Inflammatory macrophage (primary cell): ENCODE measurements around the gene CATSPER2.
"Not testable (repeated sequence)": the region's sequence is repeated elsewhere in the genome, so short reads cannot be mapped to it uniquely, and the experiment has no call there.

Experiments
- DNase-seq, 2 donors: peaks; one replicate each; pipeline ENCODE4 v3.0.0-alpha.2; 2020 to 2022
- total RNA-seq, 18 experiments: gene quantifications; one replicate each; lab custom pipeline; 2026; ENCODE audit warnings: mixed read lengths in 6 of 18, inconsistent platforms in 2 of 18; lab: John Stamatoyannopoulos, UW

The CATSPER2 gene
- 0.48 to 4.4 (median 2.3) reads per million in 18 experiments for total RNA-seq

DNA sequence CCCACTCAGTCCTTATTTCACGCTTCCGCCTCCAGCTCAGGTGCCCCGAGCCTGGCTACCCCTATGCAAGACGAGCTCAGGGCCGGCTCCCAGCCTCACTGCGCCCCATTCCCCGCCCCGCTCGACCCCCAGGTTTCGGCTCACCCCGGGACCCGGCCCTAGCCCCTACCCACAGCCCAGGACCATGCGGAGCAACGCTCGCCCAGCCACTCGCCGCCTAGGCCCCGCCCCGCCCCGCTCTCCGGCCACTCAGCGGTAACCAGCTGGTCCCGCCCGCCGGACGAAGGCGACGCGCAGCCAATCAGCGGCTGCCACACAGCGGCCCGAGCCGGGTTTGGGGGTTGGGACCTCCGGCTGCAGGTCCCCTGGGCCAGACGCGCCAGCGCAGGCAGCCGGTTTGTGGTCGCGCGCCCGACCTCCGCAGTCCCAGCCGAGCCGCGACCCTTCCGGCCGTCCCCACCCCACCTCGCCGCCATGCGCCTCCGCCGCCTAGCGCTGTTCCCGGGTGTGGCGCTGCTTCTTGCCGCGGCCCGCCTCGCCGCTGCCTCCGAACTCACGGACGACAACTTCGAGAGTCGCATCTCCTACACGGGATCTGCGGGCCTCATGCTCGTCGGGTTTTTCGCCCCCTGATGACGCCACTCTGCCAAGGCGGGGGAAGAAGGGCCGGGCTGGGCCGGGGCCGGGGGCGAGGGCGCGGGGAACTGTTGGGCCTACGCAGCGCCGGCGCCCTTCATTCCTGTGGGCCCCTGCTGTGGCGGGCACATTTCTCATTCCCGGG is at the start of gene CATSPER2:
Gene CATSPER2, minus strand, starts transcription at position 196 of the 781 bp plus-strand sequence. CDS start 783 bp downstream, outside the sequence.
- no peak for DNase-seq

DNA sequence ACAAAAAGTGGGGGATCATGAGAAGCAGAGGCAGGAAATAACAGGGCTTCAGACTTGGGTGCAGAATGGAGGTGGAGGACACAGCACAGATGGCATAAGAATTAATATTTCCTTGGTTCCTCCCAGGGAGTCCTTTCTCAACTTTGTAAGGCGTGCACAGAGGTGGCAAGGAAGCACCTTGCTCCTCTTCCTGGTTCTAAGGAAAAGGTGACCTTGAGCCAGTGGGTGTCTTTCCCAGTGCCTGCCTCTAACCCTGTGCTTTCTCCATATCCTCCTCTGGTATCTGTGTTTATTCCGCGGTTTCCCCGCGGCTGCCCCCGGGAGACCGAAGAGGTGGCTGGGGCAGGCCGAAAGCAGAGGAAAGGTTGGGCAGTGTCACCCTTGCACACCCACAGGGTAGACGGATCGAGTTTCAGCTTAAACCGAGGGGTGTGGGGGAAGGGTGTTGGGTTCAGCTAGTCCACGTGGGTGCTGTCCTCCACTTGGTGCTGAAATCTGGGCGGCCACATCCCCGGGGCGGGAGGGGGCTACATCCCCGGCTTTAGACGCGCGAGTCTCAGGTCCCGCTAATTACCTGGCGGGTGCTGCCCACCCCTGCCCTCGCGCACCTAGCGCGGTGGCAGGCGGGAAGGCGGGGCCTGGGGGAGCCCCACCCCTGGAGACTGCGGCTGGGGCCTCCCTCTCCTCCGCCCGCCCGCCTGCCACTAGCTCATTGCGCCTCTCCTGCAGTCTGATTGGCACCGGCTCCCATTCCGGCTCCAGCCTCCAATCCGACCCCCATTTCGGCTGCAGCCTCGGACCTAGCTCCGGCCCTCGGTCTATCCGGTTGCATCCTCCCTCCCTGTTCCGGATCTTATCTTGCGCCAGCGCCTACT is 44.7 kb upstream of the CATSPER2 start, which contains the start of gene CKMT1A:
Gene CKMT1A, plus strand, starts transcription at position 712 of the 875 bp plus-strand sequence. CDS start 192 bp downstream, outside the sequence.
- DNase-seq: not testable (repeated sequence)

DNA sequence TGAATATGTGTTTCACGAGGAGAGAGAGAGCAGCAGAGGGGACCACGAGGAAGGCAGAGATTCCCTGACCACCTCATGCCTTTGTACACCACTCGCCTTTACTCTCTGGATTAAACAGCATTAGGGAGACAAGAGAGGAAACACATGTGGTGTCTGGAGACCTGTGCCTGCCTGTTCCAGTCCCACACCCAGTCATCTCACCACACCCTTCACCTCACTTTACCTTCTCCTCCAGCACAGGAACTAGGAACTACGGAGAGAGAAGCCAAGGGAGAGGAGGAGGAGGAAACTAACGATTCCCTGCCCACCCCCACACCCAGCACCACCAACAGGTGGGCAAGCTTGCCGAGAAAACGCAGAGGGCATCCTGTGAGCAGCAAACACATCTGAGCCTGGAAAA is 44.0 kb upstream of the CATSPER2 start:
- DNase-seq: not testable (repeated sequence)

DNA sequence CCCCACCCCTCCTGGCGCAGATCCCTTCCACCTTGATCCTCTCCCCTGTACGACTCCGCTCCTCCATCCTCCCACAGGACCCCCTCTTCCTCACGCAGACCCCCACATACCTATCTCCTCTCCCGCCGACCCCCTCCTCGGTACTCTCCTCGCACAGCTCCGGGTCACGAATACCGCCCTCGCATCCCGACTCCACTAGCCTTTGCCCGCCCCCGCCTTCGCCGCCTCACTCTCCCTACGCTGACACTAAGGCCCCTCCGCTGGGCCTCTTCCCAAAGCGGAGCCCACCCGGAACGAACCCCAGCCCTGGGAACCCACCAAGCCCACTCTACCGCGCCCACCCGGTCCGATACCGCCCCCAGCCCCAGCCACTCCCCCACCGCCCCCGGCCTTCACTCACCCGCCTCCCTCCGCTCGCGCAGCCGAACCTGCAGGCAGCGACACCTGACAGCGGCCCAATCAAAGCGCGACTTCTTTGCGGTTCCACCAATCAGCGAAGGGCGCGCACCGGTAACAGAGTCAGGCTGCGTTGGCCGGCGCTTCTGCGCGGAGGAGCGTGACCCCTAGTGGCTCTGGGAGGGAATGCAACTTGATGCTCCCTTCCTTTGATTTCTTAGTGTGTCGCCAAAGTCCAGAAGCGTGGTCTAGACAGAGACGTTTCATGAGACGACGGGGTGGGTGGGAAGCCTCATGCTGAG is 41.1 kb upstream of the CATSPER2 start:
- DNase-seq: not testable (repeated sequence)

DNA sequence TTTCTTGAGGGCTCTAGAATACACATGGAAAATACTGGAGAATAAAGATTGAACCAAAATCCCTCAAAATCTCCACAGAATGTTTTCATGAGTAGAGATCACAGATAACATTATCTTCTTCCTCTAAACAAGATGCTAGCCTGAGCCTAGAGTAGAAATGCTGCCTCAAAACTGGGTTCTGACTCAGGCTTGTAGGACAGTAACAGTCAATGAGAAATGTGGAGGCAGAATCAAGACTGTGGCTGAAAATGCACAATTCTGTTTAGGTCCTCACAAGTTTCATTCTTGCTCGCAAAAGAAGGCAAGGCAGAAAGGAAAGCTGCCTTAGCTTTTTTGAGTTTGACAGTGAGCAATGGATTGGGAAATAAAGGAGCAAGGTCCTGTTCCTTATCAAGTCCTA is 25.5 kb upstream of the CATSPER2 start:
- DNase-seq: not testable (repeated sequence)

DNA sequence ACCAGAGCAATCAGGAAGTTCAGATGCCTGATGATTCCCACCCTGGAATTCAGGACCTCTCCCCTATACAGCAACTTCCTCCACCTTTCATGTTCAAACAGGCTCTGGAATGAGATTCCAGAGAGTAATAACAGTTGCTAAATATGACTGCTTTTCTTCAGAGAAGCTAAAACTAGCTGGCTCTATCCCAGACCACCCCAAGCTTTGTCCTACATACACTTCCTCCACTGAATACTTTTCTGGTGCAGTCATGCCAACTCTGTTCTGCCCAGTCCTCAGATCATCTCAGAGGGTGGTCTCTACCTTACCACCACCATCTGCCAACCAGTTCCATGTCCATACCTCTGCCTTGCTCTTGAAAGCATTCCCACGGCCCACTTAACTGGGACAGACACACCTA is 17.5 kb upstream of the CATSPER2 start:
- DNase-seq: not testable (repeated sequence)

DNA sequence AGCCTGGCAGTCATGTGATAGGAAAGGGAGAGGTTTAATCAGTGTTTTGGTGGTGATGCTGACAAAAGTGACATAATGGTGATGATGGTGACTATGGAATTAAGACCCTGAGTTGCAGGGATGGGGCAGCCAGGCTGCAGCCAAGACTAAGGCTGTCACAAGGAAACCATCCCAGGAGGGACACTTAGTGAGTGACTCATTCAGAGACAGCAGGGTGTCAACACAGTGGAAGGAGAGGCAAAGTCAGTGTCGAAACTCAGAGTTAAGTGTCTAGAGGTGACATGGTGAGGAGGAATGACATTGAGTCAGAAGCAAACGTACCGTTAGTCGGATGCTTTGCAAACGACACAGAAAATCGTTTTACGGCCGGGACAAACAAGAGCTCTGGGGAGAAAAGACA is 14.7 kb upstream of the CATSPER2 start:
- not testable (repeated sequence) for DNase-seq

DNA sequence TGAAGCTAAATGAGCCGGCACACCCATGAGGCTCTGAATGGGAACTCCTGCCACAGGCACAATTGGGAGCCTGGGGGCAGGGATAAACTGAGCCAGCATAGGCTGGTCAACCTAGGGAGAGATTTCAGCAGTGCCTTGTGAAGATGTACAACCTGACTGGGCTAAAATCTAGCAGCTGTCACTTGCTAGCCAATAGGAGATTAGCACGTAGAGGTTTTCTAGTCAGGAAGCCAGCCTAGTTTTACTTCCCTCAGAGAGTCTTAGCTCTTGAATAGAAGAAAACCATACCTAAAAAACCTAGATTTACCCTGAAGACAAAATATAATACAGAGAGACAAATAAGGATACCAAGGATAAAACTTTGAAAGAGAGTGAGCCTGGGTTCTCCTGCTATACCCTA is 13.6 kb upstream of the CATSPER2 start:
- not testable (repeated sequence) for DNase-seq

DNA sequence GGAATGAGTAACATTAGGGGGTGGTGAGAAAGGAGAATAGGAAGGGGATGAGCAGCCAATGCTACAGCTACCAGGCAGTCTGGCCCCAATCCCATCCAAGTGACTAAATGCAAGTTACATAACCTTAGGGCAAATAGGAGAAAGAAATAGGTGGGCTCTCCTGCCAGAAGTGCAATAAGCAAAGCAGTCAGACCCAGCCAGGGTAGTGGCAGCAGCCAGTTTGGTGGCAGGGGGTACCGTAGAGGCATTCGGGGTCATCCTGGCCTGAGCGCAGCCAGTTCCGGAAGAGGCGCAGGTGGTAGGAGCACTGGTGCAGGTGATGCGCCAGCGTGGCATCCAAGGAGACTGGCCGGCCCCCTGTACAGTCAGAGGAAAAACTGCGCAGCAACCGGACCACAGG is 11.1 kb upstream of the CATSPER2 start:
- DNase-seq: not testable (repeated sequence)

DNA sequence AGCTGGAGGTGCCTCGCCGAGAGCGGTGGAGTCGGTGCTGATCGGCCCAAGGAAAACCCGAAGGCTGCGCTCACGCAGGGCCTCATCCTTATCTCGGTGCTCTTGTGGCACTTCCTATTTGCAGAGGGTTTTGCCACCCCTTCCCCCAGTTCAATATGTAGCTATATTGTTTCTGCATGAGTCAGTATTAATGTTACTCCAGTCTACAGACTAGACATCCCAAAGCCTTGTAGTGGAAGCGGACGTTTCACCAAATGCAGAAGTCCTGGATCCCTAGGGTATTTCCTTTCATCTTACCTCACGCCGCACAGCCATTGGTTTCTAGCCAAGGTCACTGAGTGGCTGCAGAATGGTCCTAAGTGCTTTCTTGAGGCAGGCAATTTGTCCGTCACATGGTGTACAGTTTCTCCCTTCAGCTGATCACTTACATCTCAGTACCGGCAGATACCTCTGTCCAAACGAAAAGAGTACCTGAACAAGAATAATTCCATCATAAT is 834 bp upstream of the CATSPER2 start:
- DNase-seq: not testable (repeated sequence)

DNA sequence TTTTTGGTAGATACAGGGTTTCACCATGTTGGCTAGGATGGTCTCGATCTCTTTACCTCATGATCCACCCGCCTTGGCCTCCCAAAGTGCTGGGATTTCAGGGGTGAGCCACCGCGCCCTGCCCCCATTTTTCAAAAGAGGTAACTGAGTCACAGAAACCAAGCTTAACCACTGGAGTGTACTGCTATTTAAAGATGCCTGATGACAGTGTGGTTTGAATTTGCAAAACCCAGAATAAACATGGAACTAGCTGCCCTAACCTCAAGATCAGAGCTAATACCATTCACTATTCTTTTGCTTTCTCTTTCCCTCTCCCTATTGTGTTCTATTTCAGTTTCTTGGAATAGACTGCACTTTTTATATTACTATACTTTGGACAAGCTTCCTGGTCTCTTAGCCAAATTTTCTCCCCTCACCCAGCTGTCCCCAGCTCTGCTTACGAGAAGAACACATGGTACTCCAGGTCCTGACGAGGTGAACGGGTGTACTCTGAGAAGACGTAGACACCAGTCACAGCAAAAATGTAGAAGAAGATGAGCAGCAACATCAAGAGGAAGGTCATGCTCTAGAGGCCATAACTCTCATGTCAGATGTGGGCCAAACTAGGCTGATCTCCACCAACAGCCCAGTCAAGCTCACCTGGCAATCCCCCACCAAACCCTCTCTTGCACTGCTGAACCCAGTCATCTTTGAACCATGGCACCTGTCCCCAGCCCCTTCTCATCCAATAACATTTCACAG is 10.0 kb downstream of the CATSPER2 start:
- DNase-seq: not testable (repeated sequence)

DNA sequence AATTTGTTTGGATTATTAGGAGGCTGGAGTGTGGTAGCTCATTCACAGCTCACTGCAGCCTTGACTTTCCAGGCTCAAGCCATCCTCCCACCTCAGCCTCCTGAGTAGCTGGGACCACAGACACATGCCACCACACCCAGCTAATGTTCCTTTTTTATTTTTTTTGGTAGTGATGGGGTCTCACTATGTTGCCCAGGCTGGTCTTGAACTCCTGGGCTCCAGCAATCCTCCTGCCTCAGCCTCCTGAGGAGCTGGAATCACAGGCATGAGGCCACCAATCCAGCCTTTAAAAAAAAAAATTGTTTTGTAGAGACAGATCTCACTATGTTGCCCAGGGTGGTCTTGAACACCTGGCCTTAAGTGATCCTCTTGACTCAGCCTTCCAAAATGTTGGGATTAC is 21.7 kb downstream of the CATSPER2 start:
- DNase-seq: not testable (repeated sequence)

DNA sequence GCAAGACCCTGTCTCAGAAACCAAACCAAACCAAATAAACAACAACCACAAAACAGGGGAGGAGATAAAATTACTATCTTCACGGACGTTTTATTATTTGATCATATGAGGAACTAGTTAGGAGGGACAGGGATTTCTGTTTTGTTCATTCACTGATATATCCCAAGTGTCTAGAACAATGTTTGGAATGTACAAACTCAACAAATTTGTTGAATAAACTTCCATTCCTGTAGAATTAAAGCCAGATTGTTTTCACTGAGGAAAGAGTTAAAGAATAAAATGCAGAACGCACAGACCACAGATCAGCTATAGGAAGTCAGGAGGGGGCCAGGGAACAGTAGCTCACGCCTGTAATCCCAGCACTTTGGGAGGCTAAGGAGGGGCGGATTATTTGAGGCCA is 23.5 kb downstream of the CATSPER2 start:
- no peak for DNase-seq

DNA sequence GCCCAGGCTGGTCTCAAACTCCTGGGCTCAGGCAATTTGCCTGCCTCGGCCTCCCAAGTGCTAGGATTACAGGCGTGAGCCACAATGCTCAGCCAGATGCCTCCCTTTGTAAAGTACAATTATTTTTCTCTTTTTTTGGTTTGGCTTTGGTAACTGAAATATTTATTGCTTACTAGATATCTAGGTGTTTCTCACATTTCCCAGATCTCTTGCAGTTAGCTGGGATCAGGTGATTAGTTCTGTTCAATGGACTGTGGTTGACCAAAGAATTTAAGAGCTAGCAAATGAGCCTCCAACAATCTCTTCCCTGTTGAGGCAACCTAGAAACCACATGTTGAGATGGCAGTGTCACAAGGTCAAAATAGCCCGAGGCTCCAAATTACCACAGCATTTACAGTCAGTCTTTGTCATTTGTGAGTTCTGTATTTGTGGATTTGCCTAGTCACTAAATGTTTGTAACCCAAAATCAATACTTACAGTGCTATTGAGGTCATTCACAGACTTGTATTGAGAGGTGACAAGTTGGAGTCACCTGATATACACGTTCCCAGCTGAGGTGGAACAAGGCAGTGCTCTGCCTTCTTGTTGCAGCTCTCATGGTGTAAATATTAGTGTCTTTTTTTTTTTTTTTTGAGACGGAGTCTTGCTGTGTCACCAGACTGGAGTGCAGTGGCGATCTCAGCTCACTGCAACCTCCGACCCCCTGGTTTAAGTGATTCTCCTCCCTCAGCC is 26.4 kb downstream of the CATSPER2 start:
- DNase-seq: not testable (repeated sequence)

DNA sequence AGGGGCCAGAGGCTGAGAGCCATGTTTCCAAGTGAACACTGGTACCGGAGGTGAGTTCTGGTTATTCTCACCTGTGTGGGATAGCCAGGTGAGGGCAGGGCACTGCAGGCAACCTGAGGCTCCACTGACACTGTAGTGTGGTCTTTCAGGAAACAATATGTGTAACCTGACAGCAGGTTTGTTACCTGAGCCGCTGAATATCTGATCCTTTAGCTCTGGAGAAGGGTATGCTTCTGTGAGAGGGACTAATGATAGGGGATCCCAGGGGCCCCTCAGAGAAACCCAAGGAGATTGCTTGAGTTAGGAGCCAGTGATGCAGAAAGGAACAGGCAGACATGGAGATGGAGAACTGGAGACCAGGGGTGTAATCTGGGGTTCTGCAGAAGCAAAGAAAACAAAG is 29.9 kb downstream of the CATSPER2 start, which contains the start of gene STRC:
Gene STRC, minus strand, starts transcription at position 101 of the 400 bp plus-strand sequence. Its CDS starts 78 bp downstream, at position 23.
- DNase-seq: not testable (repeated sequence)

DNA sequence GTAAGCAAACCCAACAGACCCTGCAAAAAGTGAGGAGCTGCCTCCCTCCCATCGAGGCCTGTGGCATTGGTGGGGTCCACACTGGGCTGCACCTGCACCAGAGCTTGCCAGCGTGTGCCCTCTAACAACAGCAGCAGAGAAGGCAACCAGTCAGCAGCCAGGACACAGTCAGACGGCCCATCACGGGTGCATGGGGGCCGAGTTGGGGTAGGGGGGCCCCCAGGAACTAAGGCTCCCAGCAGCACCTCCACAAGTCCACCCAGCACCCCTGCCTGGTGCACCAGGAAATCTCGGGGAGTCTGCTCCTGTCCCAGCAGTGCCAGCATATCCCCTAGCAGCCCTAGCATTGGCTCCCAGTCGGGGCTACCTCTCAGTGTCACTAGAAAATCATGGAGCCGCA is 30.9 kb downstream of the CATSPER2 start:
- DNase-seq: not testable (repeated sequence)

DNA sequence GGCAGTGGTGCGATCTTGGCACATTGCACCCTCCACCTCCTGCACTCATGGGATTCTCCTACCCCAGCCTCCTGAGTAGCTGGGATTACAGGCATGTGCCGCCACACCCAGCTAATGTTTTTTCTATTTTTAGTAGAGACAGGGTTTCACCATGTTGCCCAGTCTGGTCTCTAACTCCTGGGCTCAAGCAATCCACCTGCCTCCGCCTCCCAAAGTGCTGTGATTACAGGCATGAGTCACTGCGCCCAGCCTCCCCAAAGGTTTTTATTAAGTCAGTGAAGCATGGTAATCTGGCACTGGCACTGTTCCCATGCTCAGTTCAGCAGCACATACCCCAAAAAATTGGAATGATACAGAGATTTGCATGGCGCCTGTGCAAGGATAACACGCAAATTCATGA is 46.4 kb downstream of the CATSPER2 start:
- not testable (repeated sequence) for DNase-seq

DNA sequence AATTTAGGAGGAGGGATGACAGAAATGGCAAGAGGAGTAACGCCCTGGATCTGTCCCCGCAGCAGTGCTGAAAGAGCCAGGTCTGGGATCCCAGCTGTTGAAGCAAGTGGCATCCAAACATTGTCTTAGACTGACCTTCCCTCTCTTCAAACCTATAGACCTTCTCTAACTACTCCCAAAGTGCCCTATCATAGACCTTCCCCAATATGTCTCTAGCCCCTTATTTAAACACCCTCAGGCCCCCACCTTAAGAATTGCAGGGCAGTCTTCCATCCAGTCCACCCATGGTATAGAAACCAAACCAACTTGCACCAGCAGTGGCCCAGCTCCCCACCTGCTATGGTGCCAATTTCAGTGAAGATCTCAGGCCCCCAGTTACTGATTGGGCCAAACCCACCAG is 48.4 kb downstream of the CATSPER2 start:
- DNase-seq: not testable (repeated sequence)

DNA sequence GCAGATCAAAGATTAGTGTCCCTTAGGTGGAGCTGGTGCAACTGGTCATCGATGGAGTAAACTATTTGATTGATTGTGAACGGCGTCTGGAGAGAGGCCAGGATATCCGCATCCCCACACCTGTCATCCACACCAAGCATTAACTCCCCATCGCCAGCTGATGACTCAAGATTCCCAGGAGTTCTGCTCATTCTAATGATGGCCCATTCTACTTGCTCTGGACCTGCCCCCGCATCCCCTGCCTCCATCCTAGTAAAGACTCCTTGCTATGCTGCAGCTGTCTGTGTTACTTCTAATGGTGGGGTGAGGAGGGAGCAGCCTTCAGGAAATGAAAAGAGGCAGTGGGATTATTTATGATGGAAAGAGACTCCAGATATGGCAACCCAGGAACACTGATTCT is 49.5 kb downstream of the CATSPER2 start:
- not testable (repeated sequence) for DNase-seq

DNA sequence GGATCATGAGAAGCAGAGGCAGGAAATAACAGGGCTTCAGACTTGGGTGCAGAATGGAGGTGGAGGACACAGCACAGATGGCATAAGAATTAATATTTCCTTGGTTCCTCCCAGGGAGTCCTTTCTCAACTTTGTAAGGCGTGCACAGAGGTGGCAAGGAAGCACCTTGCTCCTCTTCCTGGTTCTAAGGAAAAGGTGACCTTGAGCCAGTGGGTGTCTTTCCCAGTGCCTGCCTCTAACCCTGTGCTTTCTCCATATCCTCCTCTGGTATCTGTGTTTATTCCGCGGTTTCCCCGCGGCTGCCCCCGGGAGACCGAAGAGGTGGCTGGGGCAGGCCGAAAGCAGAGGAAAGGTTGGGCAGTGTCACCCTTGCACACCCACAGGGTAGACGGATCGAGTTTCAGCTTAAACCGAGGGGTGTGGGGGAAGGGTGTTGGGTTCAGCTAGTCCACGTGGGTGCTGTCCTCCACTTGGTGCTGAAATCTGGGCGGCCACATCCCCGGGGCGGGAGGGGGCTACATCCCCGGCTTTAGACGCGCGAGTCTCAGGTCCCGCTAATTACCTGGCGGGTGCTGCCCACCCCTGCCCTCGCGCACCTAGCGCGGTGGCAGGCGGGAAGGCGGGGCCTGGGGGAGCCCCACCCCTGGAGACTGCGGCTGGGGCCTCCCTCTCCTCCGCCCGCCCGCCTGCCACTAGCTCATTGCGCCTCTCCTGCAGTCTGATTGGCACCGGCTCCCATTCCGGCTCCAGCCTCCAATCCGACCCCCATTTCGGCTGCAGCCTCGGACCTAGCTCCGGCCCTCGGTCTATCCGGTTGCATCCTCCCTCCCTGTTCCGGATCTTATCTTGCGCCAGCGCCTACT is 55.1 kb downstream of the CATSPER2 start, which contains the start of gene CKMT1B:
Gene CKMT1B, plus strand, starts transcription at position 700 of the 863 bp plus-strand sequence. CDS start 192 bp downstream, outside the sequence.
- DNase-seq: not testable (repeated sequence)
